Stimulated activated CD4-positive, alpha-beta T cell treated with anti-CD3 and anti-CD28 coated beads, Interleukin-2, amount 100 ng/mL, for 4 hours (primary cell): Measurements from ENCODE around the gene PCSK5.
"Not testable (repeated sequence)": the region's sequence is repeated elsewhere in the genome, so short reads cannot be mapped to it uniquely, and the experiment has no call there.

Experiments
- DNase-seq: peaks from one replicate; pipeline ENCODE4 v3.0.0-alpha.2; 2020; ENCODE audit warnings: low read depth

PCSK5 gene

DNA sequence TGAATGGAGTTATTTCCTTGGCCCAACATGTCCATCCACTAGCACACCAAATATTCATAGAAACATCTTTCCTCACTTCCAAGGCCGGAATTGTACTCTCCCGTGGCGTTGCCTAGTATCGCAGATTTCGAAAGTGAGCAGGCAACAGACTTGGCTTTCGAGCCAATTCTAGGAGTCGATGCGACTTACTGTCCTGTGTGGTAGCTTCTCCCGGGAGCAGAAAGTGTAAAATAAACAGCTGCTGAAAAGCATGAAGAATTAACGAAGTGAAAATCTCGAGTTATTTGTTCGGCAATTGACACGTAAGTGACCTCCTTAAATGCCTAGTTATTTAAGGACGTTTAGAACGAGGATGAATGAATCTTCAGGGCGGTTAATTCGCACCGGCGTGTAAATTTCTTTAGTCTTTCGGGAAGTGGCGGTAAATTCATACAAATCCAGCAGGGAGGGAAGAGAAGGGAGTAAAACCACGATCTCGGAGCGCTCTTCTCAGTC, 449 bp upstream of the PCSK5 start:
- no peak for DNase-seq

DNA sequence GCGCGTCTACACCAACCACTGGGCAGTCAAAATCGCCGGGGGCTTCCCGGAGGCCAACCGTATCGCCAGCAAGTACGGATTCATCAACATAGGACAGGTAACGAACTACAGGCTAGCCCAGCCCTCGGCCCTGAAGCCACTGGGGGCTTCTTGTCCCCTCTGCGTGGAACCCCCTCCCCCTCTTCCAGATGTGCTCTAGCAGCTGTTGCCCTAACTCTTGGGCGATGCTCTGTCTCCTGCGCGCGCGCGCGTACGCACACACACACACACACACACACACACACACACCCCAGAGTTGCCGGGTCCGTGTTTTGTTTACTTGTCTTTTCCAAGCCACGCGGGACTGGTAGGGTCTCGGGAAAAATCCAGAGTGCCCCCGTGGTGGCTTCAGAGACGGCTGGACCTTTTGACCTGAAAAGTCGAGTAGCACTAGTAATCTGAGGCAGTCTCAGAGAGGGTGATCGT, 836 bp downstream of the PCSK5 start:
- DNase-seq: no peak

DNA sequence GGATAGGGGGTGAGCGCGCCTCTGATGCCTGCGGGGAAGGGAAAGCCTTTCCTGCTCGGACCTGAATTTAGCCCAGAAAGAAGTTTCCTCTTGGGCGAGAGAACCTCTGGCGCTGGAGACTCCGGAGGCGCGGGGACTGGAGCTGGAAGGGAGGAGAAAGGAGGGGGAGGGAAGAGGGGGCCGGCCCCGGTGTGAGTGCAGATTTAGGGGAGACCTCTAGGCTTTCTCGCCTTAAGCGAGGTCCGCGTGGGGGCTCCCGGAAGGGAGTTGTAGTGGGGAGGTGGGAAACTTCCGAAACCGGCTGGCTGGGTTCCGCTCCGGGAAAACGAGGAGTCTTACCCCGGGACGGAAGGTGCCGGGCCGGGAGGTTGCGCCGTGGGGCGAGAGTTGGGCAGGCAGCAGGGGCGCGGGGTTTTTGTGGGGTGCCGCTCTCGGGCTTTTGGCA, 1.3 kb downstream of the PCSK5 start:
- no peak for DNase-seq

DNA sequence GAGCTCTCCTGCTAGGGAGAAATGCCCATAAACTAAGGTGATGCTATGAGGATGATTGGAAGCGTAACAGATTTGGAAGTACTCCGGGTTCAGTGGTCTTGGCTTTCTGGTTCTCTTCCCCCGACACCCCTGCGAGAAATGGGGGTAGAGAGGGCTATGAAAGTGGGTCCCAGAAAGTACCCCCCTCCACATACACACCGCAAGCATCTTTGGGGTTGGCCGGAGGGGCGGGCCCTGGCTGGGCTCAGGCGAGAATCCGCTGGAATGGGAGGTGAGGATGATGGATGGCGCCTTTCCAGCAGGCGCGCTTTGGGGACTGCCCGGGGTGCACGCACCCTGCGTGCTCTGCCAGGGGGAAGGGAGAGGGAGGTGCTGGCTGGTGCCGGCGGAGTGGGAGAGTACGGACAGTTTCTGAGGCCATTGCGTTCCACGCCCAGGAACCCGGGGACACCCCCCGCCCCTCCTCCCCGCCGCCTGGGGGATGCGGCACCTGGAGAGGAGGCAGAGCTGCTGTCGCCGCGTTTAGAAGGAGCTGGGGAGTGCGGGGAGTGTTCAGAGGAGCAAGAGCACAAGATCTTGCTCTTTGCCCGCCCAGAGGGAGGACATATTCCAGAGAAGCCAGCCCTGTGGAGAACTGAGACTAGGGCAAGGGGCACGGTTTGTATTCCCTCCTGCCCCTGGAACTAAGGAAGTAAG, 1.9 kb downstream of the PCSK5 start:
- no peak for DNase-seq

DNA sequence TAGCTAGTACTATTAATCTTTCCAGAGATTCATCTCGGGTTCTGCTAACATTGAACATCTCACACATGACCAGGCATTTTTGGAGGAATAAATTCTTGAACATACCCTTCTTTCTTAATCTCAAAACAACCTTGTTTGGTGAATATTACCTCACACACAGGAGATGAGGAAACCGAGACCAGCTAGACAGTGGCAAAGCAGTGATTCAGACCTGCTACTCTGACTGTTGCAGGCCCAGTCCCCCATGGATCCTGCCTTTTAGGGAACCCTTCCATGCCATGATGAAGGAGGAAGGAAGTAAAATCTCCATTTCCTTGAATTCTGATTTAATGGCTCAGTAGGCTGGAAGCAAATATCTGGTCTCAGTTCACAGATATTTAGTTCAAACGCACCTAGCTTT, 2.6 kb downstream of the PCSK5 start:
- DNase-seq: no peak

DNA sequence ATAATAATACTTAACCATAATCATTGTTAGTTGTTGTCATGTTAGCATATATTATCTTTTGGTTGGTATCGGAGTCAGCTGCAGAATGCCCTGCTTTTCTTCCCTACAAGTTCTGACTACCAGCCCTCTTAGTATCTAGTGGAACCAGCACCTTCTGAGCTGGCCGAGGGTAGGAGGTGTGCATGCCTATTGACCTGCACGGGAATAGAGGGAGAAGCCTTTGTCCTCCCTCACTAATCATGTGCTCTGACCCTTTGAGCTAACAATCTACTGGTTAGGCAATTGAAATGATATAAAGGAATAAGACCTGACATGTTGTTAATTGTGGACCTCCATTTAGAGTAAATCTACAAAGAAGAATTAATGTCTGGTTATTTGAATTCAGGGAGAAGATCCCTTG, 4.1 kb downstream of the PCSK5 start:
- no peak for DNase-seq

DNA sequence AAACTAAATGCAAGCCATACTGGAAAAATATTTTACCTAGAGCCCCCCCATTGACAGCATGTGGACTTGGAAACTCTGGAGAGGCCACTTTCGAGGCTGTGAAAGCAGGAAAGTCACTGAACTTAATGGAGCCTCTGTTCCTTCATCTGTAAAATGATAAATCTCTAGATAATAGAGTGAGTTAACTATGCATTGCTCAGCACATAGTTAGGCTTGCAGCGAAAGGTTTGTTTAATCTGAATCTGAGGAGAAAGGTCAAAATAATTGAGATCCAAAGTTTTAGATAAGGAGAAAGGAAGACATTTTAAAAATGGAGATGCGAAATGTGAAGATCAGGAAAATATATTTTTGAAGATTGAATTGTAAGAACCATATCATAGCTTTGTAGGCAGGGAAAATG, 4.6 kb downstream of the PCSK5 start:
- DNase-seq: no peak

DNA sequence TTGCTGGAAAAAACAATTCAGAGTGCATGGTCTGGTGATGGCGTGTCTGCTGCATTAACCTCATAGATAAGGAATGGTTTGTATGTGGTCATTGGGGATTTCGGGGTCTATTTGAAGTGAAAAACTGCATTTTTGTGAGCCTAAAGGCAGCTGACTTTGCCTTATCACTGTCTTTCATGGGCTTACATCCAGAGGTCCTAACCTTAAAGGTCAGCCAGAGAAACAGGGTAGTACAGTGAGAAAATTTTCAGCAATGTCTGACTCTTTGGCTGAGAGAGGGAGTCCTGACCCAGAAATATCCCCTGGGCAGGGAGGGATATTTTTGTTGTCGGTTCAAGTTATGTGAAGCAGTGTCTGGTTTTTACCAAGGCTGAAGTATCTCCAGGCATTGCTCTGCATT, 5.7 kb downstream of the PCSK5 start:
- DNase-seq: no peak

DNA sequence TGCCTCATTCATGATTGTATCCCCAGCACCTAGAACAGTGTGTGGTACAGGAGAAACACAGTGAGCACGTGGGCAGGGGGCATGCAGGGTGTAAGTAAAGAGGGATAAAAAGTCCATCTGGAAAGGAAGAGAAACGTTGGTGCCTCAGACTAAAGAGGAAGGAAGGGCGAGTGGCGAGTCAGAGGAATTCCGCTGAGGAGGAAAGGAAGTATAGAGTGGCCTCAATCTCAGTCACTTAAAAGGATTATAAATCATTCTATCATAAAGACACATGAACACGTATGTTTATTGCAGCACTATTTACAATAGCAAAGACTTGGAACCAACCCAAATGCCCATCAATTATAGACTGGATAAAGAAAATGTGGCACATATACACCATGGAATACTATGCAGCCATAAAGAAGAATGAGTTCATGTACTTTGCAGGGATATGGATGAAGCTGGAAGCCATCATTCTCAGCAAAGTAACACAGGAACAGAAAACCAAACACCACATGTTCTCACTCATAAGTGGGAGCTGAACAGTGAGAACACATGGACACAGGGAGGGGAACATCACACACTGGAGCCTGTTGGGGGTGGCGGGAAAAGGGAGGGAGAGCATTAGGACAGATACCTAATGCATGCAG, 10.5 kb downstream of the PCSK5 start:
- DNase-seq: not testable (repeated sequence)

DNA sequence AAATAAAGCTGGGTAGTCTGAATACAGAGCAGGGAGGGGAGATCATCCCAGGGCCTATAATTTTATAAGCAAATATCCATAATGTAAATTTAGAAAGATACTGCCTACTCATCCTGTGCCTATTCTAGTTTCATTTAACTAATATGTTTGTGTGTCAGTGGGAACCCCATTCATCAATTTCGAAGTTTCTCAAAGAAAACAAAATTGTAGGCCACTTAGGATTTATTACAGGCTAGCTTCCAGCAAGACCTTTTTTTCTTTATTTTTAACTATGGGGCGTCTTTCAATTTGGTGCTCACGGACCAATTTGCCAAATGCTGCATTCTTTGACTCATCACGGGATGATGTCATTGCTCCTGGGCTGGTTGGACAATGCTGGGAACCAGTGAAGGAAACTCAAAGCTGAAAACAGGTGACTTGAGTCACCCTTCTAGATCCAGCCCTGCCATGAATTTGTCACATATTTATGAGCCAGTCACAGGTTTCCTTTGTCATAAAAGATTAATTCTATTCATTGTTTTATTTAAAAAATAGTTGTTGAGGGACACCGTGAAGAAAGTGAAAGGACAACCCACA, 13.4 kb downstream of the PCSK5 start:
- no peak for DNase-seq

DNA sequence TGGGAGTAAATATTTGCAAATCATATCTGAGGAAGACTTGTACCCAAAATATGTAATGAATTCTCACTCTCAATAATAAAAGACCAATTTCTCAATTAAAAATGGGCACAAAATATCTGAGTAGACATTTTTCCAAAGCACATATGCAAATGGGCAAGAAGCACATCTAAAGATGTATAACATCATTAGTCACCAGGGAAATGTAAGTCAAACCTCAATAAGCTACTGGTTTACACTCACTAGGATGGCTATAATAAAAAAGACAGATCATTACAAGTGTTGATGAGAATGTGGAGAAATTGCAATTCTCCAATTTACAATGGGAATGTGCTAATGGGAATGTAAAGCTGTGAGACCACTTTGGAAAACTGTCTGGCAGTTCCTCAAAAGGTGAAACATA, 13.9 kb downstream of the PCSK5 start:
- no peak for DNase-seq

DNA sequence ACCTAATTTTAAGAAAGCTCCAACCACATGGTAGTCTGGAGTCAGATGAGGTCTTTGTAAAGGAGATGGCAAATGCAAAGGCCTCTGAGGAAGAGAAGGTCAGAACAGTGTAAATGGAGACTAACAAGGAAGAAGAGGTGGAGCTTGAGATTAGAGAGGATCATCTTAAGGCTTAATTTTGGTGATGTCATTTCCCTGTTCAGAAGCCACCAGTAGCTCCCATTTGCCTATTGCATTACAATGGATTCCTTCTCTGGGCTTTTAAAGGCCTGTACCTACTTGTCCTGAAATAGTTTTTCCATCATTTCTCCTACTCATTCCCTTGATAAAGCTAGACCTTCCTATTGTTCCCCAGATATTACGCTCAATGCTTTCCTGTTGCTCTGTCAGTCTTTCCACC, 16.1 kb downstream of the PCSK5 start:
- no peak for DNase-seq

DNA sequence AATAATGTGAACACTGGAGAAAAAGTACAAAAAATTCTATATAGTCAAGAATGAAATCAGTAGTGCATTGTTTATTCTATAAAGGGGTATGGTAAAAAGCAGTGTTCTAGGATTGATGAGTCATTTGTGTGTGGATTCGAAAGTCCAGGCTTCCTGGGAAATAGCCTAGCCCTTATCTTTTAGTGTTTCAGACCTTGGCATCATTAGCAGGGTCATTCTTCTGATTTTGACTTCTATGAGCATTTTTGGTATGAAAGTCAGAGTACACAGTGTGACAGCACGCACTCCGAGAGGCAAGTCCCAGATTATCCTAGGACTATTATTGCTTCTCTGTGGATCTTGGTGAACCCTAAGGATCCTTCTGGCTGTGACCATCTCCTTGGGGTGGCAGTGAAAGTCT, 16.9 kb downstream of the PCSK5 start:
- DNase-seq: no peak

DNA sequence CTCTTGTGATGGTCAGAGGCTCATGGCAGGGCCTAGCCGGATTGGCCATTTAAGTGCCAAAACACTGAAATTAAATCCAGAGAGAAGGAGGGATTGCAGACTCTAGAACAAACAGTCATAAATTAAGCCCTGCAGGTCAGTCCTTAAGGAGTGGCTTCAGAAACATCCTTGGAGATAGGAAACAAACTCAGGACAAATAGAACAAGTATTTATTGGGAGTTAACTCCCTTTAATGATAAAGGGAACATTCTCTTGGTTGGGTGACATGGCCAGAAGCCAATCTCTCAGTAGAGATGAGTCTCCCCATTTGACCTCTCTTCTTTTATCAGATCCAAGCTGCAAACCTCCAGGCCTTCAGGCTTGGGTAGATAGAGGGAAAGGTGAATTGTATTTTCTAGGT, 17.4 kb downstream of the PCSK5 start:
- DNase-seq: no peak

DNA sequence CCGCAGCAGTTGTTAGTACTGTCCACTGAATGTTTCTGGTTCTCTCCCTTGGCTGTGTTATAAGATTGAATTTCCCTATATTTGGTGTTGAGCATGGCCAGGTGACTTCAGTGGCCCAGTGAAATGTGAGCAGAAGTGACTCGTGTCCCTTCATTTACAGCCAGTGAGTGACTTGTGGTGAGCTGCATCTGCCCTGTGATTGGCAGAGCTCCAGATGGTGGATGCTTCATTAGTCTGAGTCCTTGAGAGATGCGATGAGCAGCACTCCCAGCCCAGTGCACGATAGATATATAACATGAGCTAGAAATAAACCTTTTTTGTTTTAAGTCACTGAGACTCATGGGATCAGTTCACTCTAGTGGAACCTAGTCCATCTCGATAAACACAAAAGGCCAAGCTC, 19.3 kb downstream of the PCSK5 start:
- DNase-seq: no peak

DNA sequence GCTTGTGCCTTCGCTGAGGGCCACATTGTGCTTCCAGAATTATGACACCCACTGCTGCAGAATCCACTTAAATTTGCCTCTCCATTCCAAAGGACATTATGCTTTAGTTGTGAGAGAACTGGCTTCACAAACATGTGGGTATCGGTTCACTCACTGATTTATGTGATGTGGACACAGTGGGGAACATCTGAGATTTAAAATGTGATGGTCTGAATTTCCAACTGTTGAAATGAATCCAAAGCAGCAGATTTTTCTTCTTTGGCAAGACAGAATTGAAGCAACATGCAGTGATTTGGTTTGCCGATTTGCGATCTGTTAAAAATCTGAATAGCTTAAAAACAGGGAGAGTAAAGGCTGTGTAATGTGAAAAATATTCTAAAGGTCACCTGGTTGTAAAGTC, 20.3 kb downstream of the PCSK5 start:
- no peak for DNase-seq

DNA sequence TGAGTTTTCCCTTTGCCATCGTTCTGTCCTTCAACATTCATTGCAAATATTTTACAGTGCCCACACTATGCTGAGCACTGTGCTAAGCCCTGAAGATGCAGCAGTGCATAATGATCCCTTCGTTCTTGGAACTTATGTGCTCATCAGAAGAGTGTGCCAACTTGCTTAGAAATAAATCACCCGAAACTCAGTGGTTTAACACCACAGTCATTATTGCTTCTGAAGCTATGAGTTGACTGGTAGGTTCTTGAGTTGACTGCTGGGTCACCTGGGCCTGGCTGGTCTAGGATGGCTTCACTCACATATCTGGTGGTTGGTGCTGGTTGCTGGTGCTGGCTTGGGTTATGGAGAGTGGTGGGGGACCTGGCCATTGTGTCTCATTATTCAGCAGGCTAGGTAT, 20.9 kb downstream of the PCSK5 start:
- DNase-seq: no peak

DNA sequence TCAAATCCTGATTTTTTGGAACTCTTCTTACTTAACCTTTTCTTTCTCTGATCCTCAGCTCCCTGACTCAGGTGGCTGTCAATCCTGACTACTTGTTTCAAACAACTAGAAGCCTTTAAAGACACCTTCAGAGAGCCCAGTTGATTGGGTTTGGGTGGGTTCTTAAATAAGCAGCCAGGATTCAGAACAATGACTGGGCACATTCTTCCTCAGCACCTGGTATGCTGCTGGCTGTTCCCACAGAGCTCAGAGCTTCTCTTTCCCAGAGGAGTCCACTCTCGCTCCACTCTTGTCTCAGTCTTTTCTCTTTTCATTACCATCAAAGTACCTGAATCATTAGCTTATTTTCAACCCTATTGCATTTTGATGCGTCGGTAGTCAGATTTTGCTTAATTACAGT, 22.5 kb downstream of the PCSK5 start:
- no peak for DNase-seq

DNA sequence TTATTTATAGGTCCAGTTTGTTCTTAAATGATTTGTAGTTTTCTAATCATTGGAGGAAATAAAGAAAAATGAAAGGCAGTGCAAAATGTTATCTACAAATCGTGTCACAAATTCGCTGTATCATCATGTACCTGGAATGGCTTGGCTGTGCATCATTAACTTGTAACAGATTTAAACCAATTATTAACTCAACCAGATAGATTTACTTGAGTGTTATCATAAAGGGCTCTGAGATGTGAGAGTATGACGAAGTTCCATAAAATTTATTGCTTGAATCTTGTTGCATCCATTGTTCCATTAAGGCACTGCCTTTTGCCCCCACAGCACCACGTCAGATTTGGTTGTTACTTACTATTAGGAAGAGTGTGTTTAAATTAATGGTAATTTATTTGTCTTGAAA, 23.5 kb downstream of the PCSK5 start:
- no peak for DNase-seq

DNA sequence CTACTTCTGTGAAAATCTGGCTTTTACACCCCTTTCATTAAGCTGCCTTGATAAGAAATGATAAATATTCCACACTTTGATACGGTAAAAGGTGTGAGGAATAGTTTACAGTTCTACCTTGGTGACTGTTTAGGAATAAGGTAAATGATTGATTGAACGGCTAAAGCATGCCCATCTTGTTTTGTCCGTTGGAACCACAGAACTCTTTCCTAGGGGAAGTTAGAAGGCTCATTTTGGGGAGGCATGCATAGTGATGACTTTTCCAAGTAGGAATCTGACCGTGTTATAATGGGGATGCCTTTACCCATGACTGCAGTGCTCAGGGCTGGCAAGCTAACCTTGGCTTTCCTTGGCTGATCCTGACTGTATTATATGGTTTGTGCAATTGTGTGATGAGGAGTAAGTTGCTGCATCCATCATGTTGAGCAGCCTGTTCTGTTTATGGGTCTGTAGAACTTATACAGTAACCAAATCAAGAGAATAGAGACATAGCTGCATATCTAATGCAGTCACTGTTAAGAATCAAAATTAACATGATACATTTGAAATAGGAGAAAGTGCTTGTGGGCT, 24.5 kb downstream of the PCSK5 start:
- no peak for DNase-seq

DNA sequence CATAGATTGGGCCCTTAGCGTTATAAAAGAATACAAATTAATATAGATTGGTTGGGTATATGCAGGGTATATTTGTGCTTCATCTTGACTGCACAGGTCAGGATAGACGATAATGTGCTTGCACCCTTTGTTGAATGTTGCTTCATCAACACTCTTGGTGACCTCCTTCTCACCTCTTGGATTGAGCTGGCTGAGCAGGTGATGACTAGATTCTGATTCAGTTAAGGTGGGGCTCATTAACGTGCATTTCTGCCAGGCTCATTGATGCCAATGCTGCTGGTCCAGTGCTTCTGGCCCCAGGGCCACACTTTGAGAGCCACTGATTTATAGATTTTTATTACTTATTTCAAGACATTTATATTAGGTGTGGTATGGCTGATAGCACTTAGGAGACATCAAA, 27.7 kb downstream of the PCSK5 start:
- no peak for DNase-seq

DNA sequence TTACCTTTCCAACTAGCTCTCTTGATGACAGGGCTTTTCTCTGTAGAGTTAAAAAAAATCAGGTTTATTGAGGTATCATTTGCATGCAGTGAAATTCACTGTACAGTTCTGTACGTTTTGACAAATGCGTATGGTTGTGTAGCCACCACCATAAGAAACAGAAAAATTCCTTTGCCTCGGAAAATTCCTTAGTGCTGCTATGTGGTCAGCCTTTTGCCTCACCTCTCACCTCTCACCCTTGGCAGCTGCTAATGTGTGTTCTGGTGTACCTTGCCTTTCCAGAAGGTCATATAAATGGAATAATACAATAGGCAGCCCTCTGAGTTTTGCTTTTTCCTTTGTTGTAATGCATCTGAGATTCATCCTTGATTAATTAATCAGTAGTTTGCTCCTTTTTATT, 28.4 kb downstream of the PCSK5 start:
- DNase-seq: no peak
